ENCODE measurements around the gene DPPA5. TPM values are rescaled to one million over a fixed set of nuclear protein-coding genes. Genes with fewer than 3 reads are reported as not detected.

DPPA5 gene
- total and polyA plus RNA-seq, 2 experiments from 2014 or later = 3.0 to 12.9 TPM

DNA sequence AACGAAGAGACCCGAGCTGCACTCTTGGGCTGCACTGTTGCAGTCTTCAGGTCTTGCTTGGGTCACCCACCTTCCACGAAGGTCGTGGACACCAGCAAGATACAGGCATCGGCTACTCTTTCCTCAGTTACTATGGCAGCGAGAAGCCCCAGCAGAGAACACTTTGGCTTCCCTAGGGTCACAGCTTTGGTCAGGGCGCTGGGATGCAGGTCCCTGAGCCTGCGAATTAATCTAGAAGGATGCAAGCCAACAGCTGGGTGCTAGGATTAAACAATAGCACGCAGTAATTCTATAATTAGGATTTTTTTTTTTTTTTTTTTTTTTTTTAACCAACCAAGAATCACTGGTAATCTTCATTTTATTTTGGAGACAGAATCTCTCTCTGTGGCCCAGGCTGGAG is 10.5 kb upstream of the DPPA5 start:
- H3K36me3 ChIP-seq (ENCODE audit: insufficient read depth) = no peaks in the 10 kb centered on the region
- no peaks in the 10 kb centered on the region for H3K36me3 Mint-ChIP-seq (ENCODE audit: low read depth)

More for the DNA sequence above, 10.5 kb upstream of the DPPA5 start:
- Mint-ChIP-seq H3K4me3 (no peak overlapping the region), H3K27ac (no peak overlapping the region), H3K9me3 (no peaks in the 10 kb centered on the region), H3K4me1 (peaks cover 8% of the 10 kb centered on the region), H3K27me3 (ENCODE audit: insufficient read depth, low read depth, poor library complexity) (peaks cover 2% of the 10 kb centered on the region)
- TF ChIP-seq EZH2phosphoT487 (IDR thresholded peaks at IDR 0.05; ENCODE audit: unreplicated experiment) (no peak), STAT1 (IDR thresholded peaks at IDR 0.05; ENCODE audit: unreplicated experiment) (no peak), ZNF114 (CRISPR knock-in tag; IDR thresholded peaks at IDR 0.05) (no peak)
- TF ChIP-seq, protein P1, sequence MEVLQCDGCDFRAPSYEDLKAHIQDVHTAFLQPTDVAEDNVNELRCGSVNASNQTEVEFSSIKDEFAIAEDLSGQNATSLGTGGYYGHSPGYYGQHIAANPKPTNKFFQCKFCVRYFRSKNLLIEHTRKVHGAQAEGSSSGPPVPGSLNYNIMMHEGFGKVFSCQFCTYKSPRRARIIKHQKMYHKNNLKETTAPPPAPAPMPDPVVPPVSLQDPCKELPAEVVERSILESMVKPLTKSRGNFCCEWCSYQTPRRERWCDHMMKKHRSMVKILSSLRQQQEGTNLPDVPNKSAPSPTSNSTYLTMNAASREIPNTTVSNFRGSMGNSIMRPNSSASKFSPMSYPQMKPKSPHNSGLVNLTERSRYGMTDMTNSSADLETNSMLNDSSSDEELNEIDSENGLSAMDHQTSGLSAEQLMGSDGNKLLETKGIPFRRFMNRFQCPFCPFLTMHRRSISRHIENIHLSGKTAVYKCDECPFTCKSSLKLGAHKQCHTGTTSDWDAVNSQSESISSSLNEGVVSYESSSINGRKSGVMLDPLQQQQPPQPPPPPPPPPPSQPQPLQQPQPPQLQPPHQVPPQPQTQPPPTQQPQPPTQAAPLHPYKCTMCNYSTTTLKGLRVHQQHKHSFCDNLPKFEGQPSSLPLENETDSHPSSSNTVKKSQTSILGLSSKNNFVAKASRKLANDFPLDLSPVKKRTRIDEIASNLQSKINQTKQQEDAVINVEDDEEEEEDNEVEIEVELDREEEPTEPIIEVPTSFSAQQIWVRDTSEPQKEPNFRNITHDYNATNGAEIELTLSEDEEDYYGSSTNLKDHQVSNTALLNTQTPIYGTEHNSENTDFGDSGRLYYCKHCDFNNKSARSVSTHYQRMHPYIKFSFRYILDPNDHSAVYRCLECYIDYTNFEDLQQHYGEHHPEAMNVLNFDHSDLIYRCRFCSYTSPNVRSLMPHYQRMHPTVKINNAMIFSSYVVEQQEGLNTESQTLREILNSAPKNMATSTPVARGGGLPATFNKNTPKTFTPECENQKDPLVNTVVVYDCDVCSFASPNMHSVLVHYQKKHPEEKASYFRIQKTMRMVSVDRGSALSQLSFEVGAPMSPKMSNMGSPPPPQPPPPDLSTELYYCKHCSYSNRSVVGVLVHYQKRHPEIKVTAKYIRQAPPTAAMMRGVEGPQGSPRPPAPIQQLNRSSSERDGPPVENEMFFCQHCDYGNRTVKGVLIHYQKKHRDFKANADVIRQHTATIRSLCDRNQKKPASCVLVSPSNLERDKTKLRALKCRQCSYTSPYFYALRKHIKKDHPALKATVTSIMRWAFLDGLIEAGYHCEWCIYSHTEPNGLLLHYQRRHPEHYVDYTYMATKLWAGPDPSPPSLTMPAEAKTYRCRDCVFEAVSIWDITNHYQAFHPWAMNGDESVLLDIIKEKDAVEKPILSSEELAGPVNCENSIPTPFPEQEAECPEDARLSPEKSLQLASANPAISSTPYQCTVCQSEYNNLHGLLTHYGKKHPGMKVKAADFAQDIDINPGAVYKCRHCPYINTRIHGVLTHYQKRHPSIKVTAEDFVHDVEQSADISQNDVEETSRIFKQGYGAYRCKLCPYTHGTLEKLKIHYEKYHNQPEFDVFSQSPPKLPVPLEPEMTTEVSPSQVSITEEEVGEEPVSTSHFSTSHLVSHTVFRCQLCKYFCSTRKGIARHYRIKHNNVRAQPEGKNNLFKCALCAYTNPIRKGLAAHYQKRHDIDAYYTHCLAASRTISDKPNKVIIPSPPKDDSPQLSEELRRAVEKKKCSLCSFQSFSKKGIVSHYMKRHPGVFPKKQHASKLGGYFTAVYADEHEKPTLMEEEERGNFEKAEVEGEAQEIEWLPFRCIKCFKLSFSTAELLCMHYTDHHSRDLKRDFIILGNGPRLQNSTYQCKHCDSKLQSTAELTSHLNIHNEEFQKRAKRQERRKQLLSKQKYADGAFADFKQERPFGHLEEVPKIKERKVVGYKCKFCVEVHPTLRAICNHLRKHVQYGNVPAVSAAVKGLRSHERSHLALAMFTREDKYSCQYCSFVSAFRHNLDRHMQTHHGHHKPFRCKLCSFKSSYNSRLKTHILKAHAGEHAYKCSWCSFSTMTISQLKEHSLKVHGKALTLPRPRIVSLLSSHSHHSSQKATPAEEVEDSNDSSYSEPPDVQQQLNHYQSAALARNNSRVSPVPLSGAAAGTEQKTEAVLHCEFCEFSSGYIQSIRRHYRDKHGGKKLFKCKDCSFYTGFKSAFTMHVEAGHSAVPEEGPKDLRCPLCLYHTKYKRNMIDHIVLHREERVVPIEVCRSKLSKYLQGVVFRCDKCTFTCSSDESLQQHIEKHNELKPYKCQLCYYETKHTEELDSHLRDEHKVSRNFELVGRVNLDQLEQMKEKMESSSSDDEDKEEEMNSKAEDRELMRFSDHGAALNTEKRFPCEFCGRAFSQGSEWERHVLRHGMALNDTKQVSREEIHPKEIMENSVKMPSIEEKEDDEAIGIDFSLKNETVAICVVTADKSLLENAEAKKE (CRISPR knock-in tag; IDR thresholded peaks at IDR 0.05) = no peak
- no peak for ATAC-seq
- Histone ChIP-seq H2AFZ (0 out of 2 replicates have a peak overlapping the region, but pooled peaks have one; percentile 52), H3K4me1 (ENCODE audit: insufficient read depth) (peaks cover 11% of the 10 kb centered on the region; the same call in 1 of the 2 replicates), H3K27ac (ENCODE audit: low read depth) (no peak overlapping the region), H3K27me3 (ENCODE audit: insufficient read depth) (no peaks in the 10 kb centered on the region), H3F3A (replicated peaks; ENCODE audit: low read depth) (no peaks in the 10 kb centered on the region), H3K4me2 (no peak overlapping the region), H3K9me2 (ENCODE audit: insufficient read depth) (no peaks in the 10 kb centered on the region), H4K20me1 (replicated peaks; ENCODE audit: insufficient read depth) (no peaks in the 10 kb centered on the region), H3K79me2 (replicated peaks; ENCODE audit: insufficient read depth) (no peaks in the 10 kb centered on the region), H3K4me3 (no peak overlapping the region)
- no peak for DNase-seq (ENCODE audit: low spot score)
